ENCODE data around the gene PAPPA2. TPM values are rescaled to one million over a fixed set of nuclear protein-coding genes. Genes with fewer than 3 reads are reported as not detected.

The PAPPA2 gene
- total and polyA plus RNA-seq, 9 of the 15 experiments (the other 6 are each of a cell fraction or from before 2014, with no cell fraction given) = 0.01 to 0.15 (median 0.05) TPM; not detected in 2

- ChIA-PET POLR2A (interaction anchor here (0.6 kb wide), 1 partner anchor 119 kb away, joined by 3 read pairs; no protein-coding TSS in a partner anchor), CTCF (ENCODE audit: low intra/inter-chr PET ratio) (no interaction called here)
- Histone ChIP-seq H3K27ac (ENCODE audit: extremely low read depth, low read depth, low read length) (no peak overlapping the region), H3K27me3 (ENCODE audit: control insufficient read depth in 2 of 2, insufficient read depth in 2 of 2, low read length in 2 of 2) (peaks cover 4 to 22% of the 10 kb centered on the region in 2 experiments; a peak in 4 of 5 replicates), H3K9me3 (replicated peaks; ENCODE audit: control insufficient read depth, insufficient read depth, low read depth, low read length) (no peaks in the 10 kb centered on the region), H3K9ac (ENCODE audit: insufficient read depth in 1 of 2, low read depth in 2 of 2, low read length in 2 of 2) (no peak overlapping the region), H3K36me3 (ENCODE audit: control insufficient read depth, insufficient read depth, low read length) (no peaks in the 10 kb centered on the region), H4K20me1 (replicated peaks; ENCODE audit: control insufficient read depth, insufficient read depth, low read length) (no peaks in the 10 kb centered on the region), H2AFZ (ENCODE audit: low read depth, low read length) (no peak overlapping the region), H3K4me1 (replicated peaks in 1 of 2; ENCODE audit: control insufficient read depth in 2 of 2, insufficient read depth in 2 of 2, low read length in 2 of 2) (no peaks in the 10 kb centered on the region), H3K4me3 (no peak overlapping the region), H3K4me2 (ENCODE audit: insufficient read depth, low read length) (no peak overlapping the region), H3K9me1 (ENCODE audit: control insufficient read depth, insufficient read depth, low read length) (no peaks in the 10 kb centered on the region), H3K79me2 (ENCODE audit: control insufficient read depth, insufficient read depth, low read length) (no peaks in the 10 kb centered on the region)
- ATAC-seq (no peak), FAIRE-seq (no peak), DNase-seq (ENCODE audit: extremely low read depth in 1 of 4, low spot score in 3 of 4) (no peak)
- WGBS (ENCODE audit: insufficient coverage, low coverage, missing lambda C conversion rate) = under 1% methylated on average over 7 of the region's 7 CpGs
- in situ Hi-C loops (cut with MboI) (loop anchor here (10.0 kb wide), 1 partner anchor 301 kb away; no protein-coding TSS in a partner anchor), intact Hi-C loops (cut with micrococcal nuclease) (loop anchor here (10.0 kb wide), 2 partner anchors 461 to 1411 kb away; no protein-coding TSS in a partner anchor)
- BruUV-seq (replicated peaks) = no TSS peak
- TF ChIP-seq ETS2 (tag; IDR thresholded peaks at IDR 0.05; ENCODE audit: borderline replicate concordance, poor library complexity, severe bottlenecking) (no peak), POLR3A (IDR thresholded peaks at IDR 0.05; ENCODE audit: borderline replicate concordance, extremely low read depth, insufficient read depth, insufficient read length) (no peak), ETV1 (tag; conservative IDR thresholded peaks at IDR 0.05; ENCODE audit: low read depth) (no peak), ETV6 (IDR thresholded peaks at IDR 0.05; ENCODE audit: borderline replicate concordance in 1 of 2, low read depth in 2 of 2, low read length in 1 of 2) (no peak), ETV6 (CRISPR knock-in tag; IDR thresholded peaks at IDR 0.05; ENCODE audit: borderline replicate concordance) (no peak), NFYB (IDR thresholded peaks at IDR 0.05; ENCODE audit: extremely low read depth, insufficient read length) (no peak), SP1 (CRISPR knock-in tag; IDR thresholded peaks at IDR 0.05) (no peak), SMC3 (conservative IDR thresholded peaks at IDR 0.05; ENCODE audit: insufficient read depth, low read depth, low read length) (no peak), TCF7 (IDR thresholded peaks at IDR 0.05; ENCODE audit: borderline replicate concordance) (no peak), SIRT6 (IDR thresholded peaks at IDR 0.05; ENCODE audit: low read depth, low read length) (no peak), CLOCK (CRISPR knock-in tag; IDR thresholded peaks at IDR 0.05; ENCODE audit: borderline replicate concordance) (no peak), SMARCE1 (IDR thresholded peaks at IDR 0.05) (no peak), NFE2L1 (tag; IDR thresholded peaks at IDR 0.05; ENCODE audit: borderline replicate concordance, low read depth) (no peak), RFX1 (IDR thresholded peaks at IDR 0.05) (no peak), HDGF (IDR thresholded peaks at IDR 0.05) (no peak)
- TF ChIP-seq, protein P1, sequence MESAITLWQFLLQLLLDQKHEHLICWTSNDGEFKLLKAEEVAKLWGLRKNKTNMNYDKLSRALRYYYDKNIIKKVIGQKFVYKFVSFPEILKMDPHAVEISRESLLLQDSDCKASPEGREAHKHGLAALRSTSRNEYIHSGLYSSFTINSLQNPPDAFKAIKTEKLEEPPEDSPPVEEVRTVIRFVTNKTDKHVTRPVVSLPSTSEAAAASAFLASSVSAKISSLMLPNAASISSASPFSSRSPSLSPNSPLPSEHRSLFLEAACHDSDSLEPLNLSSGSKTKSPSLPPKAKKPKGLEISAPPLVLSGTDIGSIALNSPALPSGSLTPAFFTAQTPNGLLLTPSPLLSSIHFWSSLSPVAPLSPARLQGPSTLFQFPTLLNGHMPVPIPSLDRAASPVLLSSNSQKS (CRISPR knock-in tag; IDR thresholded peaks at IDR 0.05) = no peak
Observed at GRCh38 chr1:176893625-176894352, 430.8 kb downstream of the PAPPA2 start.
